Mucosa of rectum (tissue), 2 donors: ENCODE results near the gene PLD6.
"Not testable (repeated sequence)": the region's sequence is repeated elsewhere in the genome, so short reads cannot be mapped to it uniquely, and the experiment has no call there.

ENCODE experiments used
- H3K27ac ChIP-seq, 2 donors: one replicate each; pipeline ENCODE4 v1.7.0; 2013; ENCODE audit warnings: inconsistent platforms in 2 of 2, low read depth in 2 of 2, low read length in 2 of 2
- H3K27me3 ChIP-seq, 2 donors: one replicate each; pipeline ENCODE4 v1.7.0; 2013; ENCODE audit warnings: low read length in 2 of 2; ENCODE audit not compliant: control insufficient read depth in 2 of 2, insufficient read depth in 2 of 2
- H3K36me3 ChIP-seq, 2 donors: one replicate each; pipeline ENCODE4 v1.7.0; 2013; ENCODE audit warnings: low read length in 2 of 2; ENCODE audit not compliant: control insufficient read depth in 2 of 2, insufficient read depth in 2 of 2
- H3K4me1 ChIP-seq, 2 donors: one replicate each; pipeline ENCODE4 v1.7.0; 2013; ENCODE audit warnings: low read length in 2 of 2, mild to moderate bottlenecking in 1 of 2; ENCODE audit not compliant: control insufficient read depth in 2 of 2, insufficient read depth in 2 of 2
- H3K4me3 ChIP-seq, 2 donors: one replicate each; pipeline ENCODE4 v1.7.0; 2013; ENCODE audit warnings: low read length in 2 of 2
- H3K9ac ChIP-seq, 2 donors: one replicate each; pipeline ENCODE4 v1.7.0; 2013; ENCODE audit warnings: low read length in 2 of 2, low read depth in 1 of 2, mild to moderate bottlenecking in 1 of 2
- H3K9me3 ChIP-seq, 2 donors: one replicate each; pipeline ENCODE4 v1.7.0; 2013; ENCODE audit warnings: low read length in 2 of 2; ENCODE audit not compliant: control insufficient read depth in 2 of 2
- donor health status: healthy.
- donor health status: Normal muscosa, but diverticular disease.

PLD6 gene

DNA sequence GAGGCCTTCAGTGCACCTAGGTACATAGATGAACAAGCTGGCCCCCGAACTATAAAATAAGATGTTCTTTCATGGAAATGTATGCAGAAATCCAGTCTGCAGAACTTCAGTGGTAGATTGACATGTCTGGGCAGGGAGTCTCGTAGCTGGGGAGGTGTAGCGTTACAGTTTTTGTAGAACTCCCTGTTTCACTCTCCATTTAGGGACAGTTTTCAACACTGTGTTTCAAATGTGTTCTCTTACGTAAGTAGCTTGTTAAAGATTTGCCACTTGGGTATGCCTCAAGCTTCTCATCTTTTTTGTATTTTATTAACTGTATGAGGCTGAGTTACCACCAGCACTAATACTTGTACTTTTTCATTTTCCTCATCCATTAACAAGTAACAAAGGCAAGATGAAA, 46.6 kb downstream of the PLD6 start:
- H3K4me1 ChIP-seq, result no peaks in the 10 kb centered on the region
- no peak overlapping the region for H3K9ac ChIP-seq
- H3K4me3 ChIP-seq, result no peak overlapping the region
- no peaks in the 10 kb centered on the region for H3K9me3 ChIP-seq
- H3K27ac ChIP-seq, result no peak overlapping the region
- H3K27me3 ChIP-seq, result no peaks in the 10 kb centered on the region
- H3K36me3 ChIP-seq, result peaks cover 77 to 78% of the 10 kb centered on the region in 2 donors

DNA sequence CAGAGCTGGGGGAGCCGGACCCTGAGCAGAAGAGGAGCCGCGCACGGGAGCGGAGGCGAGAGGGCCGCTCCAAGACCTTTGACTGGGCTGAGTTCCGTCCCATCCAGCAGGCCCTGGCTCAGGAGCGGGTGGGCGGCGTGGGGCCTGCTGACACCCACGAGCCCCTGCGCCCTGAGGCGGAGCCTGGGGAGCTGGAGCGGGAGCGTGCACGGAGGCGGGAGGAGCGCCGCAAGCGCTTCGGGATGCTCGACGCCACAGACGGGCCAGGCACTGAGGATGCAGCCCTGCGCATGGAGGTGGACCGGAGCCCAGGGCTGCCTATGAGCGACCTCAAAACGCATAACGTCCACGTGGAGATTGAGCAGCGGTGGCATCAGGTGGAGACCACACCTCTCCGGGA, 47.6 kb downstream of the PLD6 start:
- not testable (repeated sequence) for H3K27ac ChIP-seq, H3K4me1 ChIP-seq, H3K27me3 ChIP-seq, H3K4me3 ChIP-seq, H3K9ac ChIP-seq, H3K9me3 ChIP-seq
- peaks cover 80 to 81% of the 10 kb centered on the region in 2 donors for H3K36me3 ChIP-seq

DNA sequence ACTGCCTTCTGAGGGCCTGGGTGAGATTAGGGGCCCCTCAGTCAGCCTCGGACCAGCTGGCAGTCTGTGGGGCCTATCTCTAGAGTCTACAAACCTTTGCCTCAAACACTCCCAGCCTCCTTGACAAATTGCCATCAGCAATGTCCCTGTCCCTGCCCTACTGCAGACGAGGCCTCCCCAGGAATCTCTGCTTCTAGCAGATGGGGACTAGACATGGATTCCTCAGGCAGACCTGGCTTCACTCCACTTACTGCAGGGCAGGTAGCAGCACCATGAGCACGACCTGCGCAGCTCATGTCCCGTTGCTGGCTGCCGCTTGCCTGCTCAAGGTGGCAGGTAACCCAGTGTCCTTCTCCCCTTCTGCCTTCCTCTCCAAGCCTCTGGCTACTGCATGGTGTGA, 49.1 kb downstream of the PLD6 start:
- Histone ChIP-seq H3K36me3 (peaks cover 80 to 81% of the 10 kb centered on the region in 2 donors), H3K9ac (no peak overlapping the region), H3K9me3 (no peaks in the 10 kb centered on the region), H3K27ac (no peak overlapping the region), H3K27me3 (no peaks in the 10 kb centered on the region), H3K4me3 (no peak overlapping the region), H3K4me1 (no peaks in the 10 kb centered on the region)

DNA sequence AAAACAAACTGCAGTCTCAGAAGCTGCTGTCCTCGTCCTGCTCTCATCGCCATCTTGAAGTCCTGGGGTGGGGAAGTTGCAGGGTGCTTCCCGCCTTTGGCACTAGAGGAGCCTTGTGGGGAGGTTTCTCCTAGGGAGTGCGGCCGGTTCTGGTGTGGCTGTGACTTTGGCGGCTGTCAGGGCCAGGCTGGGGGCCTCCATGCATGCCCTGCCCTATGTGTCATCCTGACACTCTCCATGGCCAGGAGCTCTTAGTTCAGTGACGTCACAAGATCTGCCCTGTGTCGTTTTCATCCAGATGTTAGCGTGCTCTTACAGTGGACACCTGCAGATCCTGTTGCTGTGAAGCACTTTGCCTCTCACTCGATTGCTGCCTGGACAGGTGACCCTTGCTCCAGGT, 49.6 kb downstream of the PLD6 start:
- H3K4me3 ChIP-seq, result no peak overlapping the region
- H3K27me3 ChIP-seq, result no peaks in the 10 kb centered on the region
- H3K9ac ChIP-seq, result no peak overlapping the region
- no peak overlapping the region for H3K27ac ChIP-seq
- no peaks in the 10 kb centered on the region for H3K4me1 ChIP-seq
- peaks cover 79 to 81% of the 10 kb centered on the region in 2 donors for H3K36me3 ChIP-seq
- no peaks in the 10 kb centered on the region for H3K9me3 ChIP-seq

DNA sequence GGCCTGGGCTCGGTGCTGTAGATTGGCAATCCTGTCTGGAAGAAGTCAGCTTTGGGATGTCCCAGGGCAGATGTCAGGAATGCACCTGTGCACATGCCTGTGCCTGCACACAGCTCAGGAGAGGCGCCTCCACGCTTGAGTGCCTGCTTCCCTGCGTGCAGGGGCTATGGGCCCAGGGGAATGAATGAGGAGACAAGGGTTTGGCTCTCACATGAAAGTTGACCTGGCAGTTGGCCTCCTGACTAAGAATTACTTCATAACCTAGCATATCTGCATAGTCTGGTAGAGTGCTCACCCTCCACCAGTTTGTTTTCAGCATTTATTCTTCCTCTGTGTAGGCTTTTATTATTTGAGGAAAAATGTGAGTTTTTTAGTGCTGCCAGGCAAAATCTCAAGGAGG, 50.0 kb downstream of the PLD6 start:
- H3K9me3 ChIP-seq, result no peaks in the 10 kb centered on the region
- no peak overlapping the region for H3K9ac ChIP-seq
- no peak overlapping the region for H3K27ac ChIP-seq
- peaks cover 81 to 84% of the 10 kb centered on the region in 2 donors for H3K36me3 ChIP-seq
- H3K4me1 ChIP-seq, result no peaks in the 10 kb centered on the region
- no peak overlapping the region for H3K4me3 ChIP-seq
- no peaks in the 10 kb centered on the region for H3K27me3 ChIP-seq

DNA sequence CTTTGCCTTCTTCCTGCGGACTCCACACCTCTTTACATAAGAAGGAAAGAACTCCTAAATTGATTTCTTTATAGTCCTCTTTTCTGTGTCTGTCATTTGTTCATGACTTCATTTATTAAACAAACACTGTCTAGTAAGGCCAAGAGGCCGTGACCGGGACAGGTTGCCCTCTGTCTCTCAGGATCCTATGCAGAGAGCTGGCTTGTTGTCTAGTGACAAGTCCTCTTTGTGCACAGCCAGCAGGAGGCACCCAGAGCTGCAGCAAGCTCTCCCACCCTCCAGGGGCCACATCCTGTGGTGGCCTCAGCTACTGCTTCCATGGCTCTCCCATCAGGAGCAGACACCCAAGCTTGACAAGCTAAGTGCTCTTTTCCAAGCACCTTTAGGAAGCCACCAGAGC, 50.6 kb downstream of the PLD6 start:
- no peaks in the 10 kb centered on the region for H3K4me1 ChIP-seq
- H3K9ac ChIP-seq, result no peak overlapping the region
- no peak overlapping the region for H3K4me3 ChIP-seq
- peaks cover 78 to 81% of the 10 kb centered on the region in 2 donors for H3K36me3 ChIP-seq
- no peaks in the 10 kb centered on the region for H3K9me3 ChIP-seq
- H3K27ac ChIP-seq, result no peak overlapping the region
- H3K27me3 ChIP-seq, result no peaks in the 10 kb centered on the region

DNA sequence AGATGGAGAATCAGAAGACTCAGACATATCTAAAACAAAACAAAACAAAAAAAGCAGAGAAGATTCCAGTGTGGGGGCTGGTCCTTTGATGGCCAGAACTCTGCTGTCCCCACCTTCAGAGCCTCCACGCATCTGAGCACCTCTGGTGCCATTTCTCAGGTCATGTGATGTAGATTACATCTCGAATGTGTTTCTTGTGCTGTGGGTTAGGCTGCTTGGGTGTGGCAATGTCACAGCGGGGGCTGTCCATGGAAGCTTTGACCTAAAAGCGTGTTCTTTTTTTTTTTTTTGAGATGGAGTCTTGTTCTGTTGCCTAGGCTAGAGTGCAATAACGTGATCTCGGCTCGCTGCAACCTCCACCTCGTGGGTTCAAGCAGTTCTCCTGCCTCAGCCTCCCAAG, 51.2 kb downstream of the PLD6 start:
- Histone ChIP-seq H3K27ac (no peak overlapping the region), H3K4me1 (no peaks in the 10 kb centered on the region), H3K36me3 (peaks cover 80 to 82% of the 10 kb centered on the region in 2 donors)

DNA sequence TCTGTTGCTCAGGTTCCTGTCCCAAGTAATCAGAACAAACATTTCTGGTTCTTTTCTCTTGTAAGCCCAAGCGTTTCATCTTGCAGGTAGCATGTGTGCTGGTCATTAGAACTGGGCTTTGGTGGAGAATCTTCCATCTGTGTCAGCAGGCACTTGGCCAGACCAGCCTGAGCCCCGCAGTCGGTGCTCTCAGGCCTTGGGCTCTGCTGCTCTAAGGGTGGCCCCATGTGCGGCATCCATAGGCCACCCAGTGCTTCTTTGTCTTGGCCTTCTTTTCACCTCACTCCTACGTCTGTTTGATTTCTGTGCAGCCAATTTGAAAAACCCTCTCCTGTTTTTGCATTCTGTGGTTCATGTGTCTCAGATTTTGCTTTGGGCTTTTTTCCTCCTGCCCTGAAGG, 51.6 kb downstream of the PLD6 start:
- peaks cover 82% of the 10 kb centered on the region in 2 donors for H3K36me3 ChIP-seq
- H3K4me1 ChIP-seq, result no peaks in the 10 kb centered on the region
- H3K9me3 ChIP-seq, result no peaks in the 10 kb centered on the region
- no peaks in the 10 kb centered on the region for H3K27me3 ChIP-seq
- no peak overlapping the region for H3K9ac ChIP-seq
- no peak overlapping the region for H3K27ac ChIP-seq
- no peak overlapping the region for H3K4me3 ChIP-seq

More for the DNA sequence above, 51.2 kb downstream of the PLD6 start:
- H3K27me3 ChIP-seq, result no peaks in the 10 kb centered on the region
- H3K4me3 ChIP-seq, result no peak overlapping the region
- no peak overlapping the region for H3K9ac ChIP-seq
- no peaks in the 10 kb centered on the region for H3K9me3 ChIP-seq

DNA sequence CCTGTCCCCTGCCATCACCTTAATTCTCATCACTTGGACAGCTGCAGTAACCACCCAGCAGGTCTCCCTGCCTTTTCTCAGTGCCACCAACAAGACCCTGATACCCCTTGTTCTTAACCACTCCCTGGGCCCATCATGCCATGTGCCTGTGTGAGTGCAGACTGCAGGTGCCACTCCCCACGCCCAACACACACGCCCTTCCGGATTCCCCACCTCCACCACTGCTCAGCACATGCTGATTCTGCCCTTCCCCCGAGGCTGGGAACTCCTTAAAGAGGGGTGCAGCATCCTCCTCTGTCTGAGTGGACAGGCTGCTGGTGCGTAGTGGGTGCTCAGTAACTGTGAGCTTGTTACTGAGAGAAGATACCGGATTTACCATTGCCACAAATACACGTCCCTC, 52.4 kb downstream of the PLD6 start:
- Histone ChIP-seq H3K36me3 (peaks cover 75 to 77% of the 10 kb centered on the region in 2 donors), H3K4me1 (no peaks in the 10 kb centered on the region), H3K9ac (no peak overlapping the region), H3K4me3 (no peak overlapping the region), H3K27me3 (no peaks in the 10 kb centered on the region), H3K9me3 (no peaks in the 10 kb centered on the region), H3K27ac (no peak overlapping the region)

DNA sequence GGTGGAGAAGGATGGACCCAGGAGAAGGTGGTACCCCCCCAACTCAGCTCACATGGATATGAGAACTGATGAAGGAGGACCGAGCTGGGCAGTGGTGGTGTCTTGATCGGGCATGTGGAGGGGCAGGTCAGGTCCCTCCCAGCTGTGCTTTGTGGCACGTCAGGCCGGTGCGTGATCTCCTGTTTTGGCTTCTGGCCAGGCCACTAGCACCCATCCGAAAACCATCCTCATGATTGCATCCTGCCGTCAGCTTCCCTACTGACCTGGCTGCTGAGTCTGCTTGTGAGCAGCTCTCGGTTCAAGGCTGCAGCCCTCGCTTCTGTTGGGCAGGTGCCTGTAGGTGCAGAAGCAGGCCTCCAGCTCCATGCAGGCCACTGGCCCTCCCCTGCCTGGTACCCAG, 53.1 kb downstream of the PLD6 start:
- H3K36me3 ChIP-seq, result peaks cover 70 to 78% of the 10 kb centered on the region in 2 donors
- H3K4me1 ChIP-seq, result no peaks in the 10 kb centered on the region
- H3K27me3 ChIP-seq, result no peaks in the 10 kb centered on the region
- H3K9ac ChIP-seq, result no peak overlapping the region
- H3K9me3 ChIP-seq, result no peaks in the 10 kb centered on the region
- H3K27ac ChIP-seq, result no peak overlapping the region
- H3K4me3 ChIP-seq, result no peak overlapping the region

DNA sequence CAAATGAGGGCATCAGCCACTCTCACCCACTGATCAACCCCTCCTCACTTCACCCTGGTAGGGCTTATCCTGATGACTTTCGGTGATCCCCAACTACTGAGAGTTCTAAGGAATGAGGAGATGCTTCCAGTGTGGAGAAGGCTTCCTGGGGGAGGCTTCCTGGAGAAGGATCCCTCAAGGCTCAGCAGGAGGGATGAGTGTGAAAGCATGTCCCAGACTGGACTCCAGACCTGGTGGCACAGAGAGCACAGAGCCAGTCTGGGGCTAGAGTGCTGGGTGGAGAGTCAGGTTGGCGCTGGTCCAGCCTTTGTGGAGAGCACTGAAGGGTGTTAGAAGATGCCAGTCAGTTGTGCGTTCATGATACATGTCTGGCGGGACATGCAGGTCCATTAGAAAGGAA, 53.7 kb downstream of the PLD6 start:
- Histone ChIP-seq H3K9ac (no peak overlapping the region), H3K36me3 (peaks cover 68 to 82% of the 10 kb centered on the region in 2 donors), H3K4me3 (no peak overlapping the region), H3K9me3 (no peaks in the 10 kb centered on the region), H3K27me3 (no peaks in the 10 kb centered on the region), H3K27ac (no peak overlapping the region), H3K4me1 (no peaks in the 10 kb centered on the region)
